AG20443 (cell line): ENCODE data around the gene TMEM117.
A peak's percentile ranks its signal among the peaks of the same experiment; 100 is the strongest.

Source experiments
- DNase-seq: peaks from one replicate; pipeline ENCODE4 v3.0.0; 2012; ENCODE audit warnings: low spot score, mixed read lengths

Gene TMEM117

DNA sequence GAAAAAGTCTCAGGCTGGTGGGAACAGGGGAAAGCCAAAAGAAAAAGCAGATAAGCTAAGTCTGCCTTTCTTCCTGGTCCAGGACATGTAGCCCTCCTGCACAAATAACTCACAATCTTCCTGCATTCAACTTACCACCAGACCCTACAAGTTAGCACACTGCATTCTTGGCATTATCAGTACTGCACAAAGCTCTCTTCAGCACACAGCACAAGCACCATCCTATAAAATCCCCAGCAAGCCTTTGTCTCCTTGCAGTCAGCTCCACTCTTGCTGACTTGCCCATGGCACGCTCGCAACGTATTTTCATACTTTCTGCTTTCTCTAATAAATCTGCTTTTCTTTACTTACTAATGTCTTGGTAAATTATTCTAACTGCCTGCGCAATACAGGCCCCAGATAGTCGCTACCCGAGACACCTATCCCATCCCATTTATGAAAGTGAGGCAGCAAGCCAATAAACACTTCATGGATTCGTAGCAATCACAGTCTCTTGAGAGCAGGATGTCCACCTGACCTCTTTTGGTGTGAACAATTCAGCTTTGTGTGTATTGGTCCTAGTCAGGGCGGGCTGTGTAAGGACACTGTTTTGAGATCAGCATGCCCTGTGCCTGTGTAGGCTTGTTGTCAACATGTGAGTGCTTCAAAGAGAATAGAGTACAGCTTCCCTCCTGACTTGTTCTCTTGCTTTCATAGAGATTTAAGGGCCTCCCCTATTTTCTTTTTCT, 49.0 kb downstream of the TMEM117 start:
- DNase-seq: no peak

DNA sequence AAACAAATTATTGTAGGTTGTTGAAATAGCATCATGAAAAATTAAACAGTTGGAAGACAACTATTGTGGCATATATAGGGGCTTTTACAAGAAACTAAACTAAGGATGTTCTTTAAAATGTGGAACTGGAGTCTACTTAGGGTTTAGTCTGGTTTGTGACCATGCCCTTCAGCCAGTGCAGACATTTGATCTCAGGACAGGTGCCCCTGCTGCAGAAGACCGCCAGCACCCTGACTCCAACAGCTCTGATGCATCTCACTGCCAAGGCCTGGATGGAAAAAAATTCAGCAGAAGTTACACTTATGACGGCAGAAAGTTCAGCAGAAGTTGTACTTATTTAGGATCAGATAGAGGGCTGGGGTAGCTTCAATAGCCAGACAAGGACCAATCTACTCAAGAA, 51.5 kb downstream of the TMEM117 start:
- DNase-seq: no peak

DNA sequence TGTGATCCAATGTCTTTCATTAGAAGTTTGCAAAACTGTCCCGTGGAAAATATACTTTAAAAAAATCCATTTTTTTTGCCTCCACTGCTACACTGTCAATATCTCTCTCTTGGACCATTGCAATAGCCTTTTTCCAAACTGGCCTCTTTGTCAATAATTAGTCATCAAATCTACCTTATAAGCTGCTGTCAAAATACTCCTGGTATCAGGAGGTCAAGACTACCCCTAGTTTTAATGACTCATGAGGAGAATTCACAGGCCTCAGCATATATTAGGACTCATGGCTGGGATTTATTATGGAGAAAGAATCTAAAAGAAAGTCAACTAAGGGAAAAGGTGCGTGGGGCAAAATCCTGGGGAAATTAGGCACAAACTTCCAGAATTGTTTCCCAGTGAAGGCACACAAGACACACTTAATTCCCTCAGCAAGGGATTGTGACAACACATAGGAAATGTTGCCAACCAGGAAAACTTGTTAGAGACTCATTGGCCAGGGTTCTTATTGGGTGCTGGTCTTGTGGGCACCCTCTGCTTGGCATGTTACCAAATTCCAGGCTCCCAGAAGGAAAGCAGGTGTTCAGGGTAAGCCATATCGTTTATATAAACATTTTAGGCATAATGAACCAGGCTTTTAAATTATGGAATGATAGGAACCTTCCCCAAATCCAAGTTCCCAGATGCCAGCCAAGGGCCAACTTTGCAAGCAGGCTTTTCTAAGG, 56.1 kb downstream of the TMEM117 start:
- no peak for DNase-seq

- peak; percentile 16 for DNase-seq
These were observed 57.8 kb downstream of the TMEM117 start for GRCh38 chr12:43893670-43894069.

- DNase-seq: no peak
These were observed 59.8 kb downstream of the TMEM117 start for GRCh38 chr12:43895580-43896206.

DNA sequence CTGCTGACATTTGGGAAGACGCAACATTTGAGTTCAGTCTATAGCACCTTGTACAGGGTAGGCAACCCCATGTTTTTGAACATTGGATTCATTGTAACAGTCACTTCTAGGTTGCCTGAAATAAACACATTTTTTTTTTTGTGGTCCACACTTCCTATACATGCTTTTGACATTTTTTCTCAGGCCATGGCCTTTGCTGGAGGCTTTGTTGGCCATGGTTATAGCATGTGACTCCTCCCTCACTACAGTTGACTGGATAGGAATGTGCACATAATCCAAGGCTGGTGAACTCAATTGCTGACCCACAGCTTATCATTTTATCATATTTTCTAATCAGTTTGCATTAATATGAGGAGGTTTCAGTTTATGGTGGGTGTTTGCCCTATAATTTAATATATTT, 60.6 kb downstream of the TMEM117 start:
- no peak for DNase-seq

DNA sequence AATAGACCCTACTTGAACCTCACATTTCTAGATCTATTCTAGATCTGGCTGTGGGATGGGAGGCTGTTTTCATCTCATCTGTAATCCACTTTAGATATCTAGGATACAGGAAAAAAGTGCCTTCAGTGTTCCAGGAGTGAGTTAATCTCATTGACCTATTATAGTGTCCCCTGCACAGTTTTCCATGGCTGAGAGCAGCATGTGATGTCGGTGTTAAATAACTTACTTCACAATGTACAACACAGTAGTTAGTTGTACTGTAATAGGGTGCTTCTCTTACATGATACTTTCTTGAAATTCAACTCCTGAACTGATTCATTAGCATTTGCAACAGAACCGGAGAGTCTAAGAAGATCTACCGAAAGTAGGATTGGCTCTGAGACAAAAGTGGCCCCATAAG, 62.6 kb downstream of the TMEM117 start:
- no peak for DNase-seq

- no peak for DNase-seq
These were observed 63.7 kb downstream of the TMEM117 start for GRCh38 chr12:43899574-43899973.

DNA sequence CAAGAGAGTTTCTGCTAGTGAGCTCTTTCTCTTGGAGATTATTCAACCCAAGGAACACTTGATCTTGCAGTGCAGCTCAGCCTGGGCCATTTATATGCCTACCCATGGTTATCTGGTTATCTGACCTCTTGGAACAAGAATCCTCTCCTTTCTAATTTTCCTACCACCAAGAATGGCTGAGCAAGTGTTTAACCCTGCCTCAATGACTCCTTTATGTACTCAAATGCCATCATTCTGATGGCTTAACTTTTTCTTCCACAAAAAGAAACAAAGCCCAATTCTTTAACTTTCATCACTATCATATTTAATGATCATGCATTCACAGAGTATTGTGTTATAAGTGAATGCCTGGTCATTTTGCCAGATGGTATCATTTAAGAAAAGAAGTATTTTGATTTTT, 67.8 kb downstream of the TMEM117 start:
- no peak for DNase-seq

- DNase-seq: peak; percentile 13
These were observed 77.0 kb downstream of the TMEM117 start for GRCh38 chr12:43912859-43913258.

DNA sequence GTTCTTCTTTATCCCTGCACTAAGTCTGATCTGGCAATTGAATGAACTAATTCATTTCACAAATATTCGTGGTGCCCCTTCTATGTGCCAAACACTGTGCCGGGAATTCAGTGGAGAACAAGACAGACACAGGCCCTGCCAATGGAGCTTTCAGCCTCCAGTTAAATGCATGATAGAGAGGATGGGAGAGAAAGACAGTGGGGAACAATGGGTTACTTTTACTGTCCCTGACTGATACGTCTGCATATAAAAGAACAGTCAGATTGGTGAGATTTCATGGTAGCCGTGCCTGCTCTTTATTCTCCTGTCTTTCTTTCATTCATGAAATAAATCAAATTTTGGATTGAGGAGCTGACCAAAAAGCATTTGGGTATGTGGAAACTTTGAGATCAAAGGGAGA, 78.5 kb downstream of the TMEM117 start:
- no peak for DNase-seq

DNA sequence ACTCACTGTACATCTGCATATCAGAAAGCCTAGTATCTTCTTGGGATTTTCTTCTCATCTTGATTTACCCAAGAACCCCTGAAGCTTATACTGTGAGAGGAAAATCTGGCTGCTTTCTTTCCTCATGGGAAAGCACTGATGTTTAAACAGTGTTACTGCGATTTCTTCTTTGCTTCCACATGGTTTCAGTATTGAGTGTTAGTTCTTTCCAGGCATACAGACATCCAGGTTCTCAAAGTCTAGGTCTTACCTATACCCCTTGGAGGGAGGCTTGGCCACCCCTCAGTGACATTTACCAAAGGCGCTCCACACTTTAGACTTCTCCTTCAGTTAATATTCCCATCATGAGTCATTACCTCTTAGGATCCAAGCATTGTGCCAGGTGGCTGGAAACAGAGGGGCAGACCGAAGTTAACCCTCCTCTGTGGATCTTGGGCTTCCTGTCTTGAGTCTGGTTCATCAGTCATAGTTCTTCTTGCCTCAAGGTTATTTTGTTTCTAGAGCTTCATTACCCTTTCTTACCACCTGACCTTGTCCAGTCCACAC, 79.1 kb downstream of the TMEM117 start:
- DNase-seq: peak; percentile 10

GRCh38 chr12:43917896-43918295, 82.0 kb downstream of the TMEM117 start:
- no peak for DNase-seq

DNA sequence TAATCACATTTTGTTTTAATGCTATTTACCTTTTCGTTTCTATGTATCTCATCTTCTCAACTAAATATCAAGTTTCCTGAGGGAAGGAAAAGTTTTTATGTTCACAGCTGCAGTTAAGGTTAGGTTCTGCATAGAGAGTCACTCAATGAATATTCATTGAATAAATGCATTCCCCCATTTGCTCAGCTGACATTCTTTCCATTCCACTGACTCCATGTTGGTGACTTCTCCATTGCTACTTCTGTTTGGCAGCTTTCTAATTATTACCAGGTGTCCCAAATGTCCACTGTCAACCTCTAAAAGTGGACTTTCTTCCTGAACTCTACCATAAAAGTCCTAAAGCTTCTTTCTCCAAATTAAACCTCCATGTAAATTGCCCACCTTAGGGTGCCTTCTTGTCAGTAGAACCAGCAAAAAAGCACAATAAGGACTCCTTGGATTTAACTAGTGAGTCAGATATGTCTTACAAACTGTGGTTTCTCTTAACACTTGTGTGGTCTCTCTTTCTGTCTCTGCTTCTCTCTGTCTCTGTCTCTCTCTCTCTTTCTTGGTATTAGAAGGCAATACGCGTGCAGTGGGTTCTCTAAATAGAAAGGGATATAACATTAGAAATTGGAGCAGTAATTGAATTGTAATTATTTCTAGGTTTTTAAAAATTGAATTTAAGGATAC, 85.9 kb downstream of the TMEM117 start:
- peak; percentile 50 for DNase-seq

GRCh38 chr12:43930032-43930431, 94.2 kb downstream of the TMEM117 start:
- DNase-seq: no peak

DNA sequence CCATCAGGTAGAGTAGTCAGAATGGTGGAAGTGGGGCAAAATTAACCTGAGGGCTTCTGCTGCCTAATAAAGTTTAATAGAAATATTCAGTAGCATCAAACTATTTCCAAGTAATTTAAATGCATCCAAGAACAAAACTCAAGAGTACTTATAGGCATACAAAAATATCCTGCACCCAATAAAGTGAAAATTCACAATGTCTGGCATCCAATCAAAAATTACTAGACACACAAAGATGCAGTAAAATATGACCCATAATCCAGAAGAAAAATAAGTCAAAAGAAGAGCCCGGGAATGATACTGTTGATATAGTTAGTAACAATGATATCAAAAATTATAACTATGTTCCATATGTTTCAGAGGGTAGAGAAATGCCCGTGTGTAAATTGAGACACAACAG, 95.3 kb downstream of the TMEM117 start:
- no peak for DNase-seq

DNA sequence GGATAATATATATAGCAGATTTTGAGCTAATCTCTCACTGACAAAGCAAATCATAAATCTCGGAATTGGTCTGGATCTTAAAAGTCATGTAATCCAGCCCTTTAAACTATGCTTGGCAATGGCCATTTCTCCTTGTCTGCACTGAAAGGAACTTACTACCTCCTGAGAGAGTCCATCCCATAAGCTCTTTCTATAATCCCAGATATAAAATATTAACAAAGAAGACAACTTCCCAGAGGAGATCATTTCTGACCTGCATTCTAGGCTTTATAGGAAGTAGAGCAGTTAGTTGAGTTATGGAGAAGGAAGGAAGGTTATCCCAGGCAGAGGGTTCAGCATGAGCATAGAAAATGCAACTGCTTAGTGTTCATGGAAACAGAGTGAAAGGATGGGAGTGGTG, 99.7 kb downstream of the TMEM117 start:
- DNase-seq: no peak

- DNase-seq: no peak
These were observed 102.1 kb downstream of the TMEM117 start for GRCh38 chr12:43937947-43938346.

- no peak for DNase-seq
These were observed 106.5 kb downstream of the TMEM117 start for GRCh38 chr12:43942379-43942778.

- no peak for DNase-seq
These were observed 110.1 kb downstream of the TMEM117 start for GRCh38 chr12:43945983-43946382.

- no peak for DNase-seq
These were observed 115.4 kb downstream of the TMEM117 start for GRCh38 chr12:43951286-43951685.

DNA sequence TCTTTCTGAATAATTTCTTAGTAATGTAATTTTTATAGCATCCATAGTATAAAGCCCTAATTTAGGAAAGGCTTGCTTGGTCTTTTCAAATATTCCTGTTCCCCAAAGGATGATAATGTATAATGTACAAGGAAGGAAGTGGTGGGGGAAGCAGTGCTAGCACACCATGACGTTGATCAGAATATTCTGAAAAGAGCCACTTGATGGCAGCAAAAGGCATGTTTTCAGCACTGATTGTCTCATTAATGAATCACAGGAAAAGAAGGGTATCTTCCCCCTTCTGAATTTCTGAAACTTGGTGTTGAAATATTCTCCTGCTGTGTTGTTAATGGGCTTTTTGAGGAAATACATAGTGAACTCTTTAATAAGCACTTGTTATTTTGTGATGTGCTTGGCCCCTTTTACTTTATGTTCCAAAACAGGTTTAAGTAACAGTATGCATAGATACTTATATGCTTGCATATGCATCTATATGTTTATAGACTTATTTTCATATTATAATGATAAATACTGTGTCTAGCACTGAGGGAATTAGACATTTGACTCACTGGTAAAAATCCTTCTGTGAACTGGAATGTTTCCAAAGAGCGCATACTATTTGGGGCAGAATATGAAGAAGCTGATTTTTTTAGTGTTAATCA, 122.0 kb downstream of the TMEM117 start:
- peak; percentile 73 for DNase-seq
